SU-DHL-6 (cell line): ENCODE data around the gene SNUPN.

Source experiments
- EZH2phosphoT487 ChIP-seq: fragments of 200-600 bp; sonication (generic), shearing (Covaris generic); conservative IDR thresholded peaks from 2 replicates; pipeline ENCODE4 v1.6.1; 2018; ENCODE audit warnings: mild to moderate bottlenecking, antibody characterized with exemption, low read length, moderate library complexity, mixed read lengths
- TF ChIP-seq, protein P1 (sequence below): fragments of 200-600 bp; sonication (generic); IDR thresholded peaks from one replicate; pipeline ENCODE4 v1.5.1; 2017; ENCODE audit warnings: antibody characterized with exemption, mild to moderate bottlenecking, low read length, moderate library complexity; ENCODE audit not compliant: insufficient read depth, poor library complexity, severe bottlenecking

DNA sequence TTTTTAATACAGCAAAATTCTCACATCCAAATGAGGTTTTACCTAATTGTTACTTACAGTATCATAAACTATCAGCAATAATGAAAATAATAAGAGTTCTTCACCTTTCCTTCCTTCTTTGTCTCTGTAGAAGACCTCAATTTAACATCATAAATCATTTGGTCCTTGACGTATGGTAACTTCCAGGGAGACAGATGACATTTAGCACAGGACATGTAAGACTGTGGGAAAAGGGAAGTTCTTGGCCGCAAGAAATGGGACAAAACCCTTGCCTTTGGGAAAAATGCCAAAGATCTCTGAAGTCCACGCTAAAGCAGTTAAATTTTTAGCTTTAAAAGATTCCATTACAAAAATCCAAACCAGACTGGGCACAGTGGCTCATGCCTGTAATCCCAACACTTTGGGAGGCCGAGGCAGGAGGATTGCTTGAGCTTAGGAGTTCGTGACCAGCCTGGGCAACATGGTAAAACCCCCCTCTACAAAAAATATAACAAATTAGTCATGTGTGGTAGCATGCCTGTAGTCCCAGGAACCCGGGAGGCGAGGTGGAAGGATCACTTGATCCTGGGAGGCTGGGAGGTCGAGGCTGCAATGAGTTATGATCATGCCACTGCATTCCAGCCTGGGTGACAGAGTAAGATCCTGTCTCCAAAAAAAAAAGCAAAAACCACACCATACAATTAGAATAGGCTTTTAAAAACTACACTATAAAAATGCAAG lies 55.2 kb downstream of the SNUPN start:
- TF ChIP-seq, protein P1, sequence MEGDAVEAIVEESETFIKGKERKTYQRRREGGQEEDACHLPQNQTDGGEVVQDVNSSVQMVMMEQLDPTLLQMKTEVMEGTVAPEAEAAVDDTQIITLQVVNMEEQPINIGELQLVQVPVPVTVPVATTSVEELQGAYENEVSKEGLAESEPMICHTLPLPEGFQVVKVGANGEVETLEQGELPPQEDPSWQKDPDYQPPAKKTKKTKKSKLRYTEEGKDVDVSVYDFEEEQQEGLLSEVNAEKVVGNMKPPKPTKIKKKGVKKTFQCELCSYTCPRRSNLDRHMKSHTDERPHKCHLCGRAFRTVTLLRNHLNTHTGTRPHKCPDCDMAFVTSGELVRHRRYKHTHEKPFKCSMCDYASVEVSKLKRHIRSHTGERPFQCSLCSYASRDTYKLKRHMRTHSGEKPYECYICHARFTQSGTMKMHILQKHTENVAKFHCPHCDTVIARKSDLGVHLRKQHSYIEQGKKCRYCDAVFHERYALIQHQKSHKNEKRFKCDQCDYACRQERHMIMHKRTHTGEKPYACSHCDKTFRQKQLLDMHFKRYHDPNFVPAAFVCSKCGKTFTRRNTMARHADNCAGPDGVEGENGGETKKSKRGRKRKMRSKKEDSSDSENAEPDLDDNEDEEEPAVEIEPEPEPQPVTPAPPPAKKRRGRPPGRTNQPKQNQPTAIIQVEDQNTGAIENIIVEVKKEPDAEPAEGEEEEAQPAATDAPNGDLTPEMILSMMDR, result no peak
- no peak for TF ChIP-seq EZH2phosphoT487
